Fibroblast of peridontal ligament (primary cell): Measurements from ENCODE around the gene PLEKHA8.
"Not testable (repeated sequence)": the region's sequence is repeated elsewhere in the genome, so short reads cannot be mapped to it uniquely, and the experiment has no call there.

Source experiments
- DNase-seq: peaks from one replicate; pipeline ENCODE4 v3.0.0-alpha.2; 2010; ENCODE audit errors: extremely low read depth

The PLEKHA8 gene

DNA sequence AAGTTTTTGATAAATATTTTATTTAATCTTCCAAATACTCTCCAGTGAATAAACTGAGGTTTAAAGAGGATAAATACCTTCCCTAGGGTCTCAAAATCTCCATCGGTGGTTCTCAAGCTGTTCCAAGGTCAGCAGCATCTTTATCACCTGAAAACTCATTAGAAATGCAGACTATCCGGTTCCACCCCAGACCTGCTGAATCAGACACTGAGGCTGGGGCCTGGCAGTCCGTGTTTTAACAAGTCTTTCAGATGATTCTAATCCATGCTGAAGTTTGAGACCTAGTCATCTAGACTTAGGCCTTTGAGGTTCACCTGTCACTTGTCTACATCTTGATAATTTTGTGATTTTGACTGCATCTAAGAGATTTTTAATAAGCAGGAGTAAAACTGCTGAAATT, 37.5 kb downstream of the PLEKHA8 start:
- DNase-seq: no peak

DNA sequence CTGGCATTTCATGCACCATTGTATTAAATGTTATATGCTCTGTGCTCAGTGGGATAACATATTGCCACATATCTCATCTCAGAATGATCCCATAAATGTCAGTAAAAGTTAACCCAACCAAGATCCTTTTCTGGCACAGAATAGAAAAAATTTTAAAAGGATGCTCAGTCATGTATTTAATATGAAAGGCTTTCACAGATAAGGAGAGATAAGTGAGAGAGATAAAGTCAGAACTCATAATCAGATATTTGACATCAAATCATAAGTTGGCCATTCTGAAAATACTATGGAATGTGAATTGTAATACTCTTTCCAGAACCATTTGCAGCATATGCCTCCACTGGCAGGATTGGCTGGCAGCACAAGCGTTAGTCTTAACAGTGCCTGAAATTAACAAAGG, 38.5 kb downstream of the PLEKHA8 start:
- no peak for DNase-seq

DNA sequence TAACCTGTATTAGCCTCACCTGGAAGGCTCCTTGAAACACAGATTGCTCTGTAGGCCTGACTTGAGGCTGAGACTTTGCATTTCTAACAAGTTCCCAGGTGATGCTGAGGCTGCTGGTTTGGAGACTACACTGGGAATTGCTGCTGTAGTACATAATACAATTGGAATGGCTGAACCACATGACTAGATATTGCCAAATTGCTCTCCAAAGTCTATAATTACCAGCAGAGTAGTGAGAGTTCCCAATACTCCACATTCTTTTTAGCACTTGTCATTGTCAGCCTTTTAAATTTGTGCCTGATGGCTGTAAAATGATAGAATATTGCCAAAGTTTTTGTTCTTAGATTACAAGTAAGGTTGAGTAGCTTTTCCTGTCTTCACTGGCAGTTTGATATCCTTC, 39.9 kb downstream of the PLEKHA8 start:
- DNase-seq: peak; percentile 94

DNA sequence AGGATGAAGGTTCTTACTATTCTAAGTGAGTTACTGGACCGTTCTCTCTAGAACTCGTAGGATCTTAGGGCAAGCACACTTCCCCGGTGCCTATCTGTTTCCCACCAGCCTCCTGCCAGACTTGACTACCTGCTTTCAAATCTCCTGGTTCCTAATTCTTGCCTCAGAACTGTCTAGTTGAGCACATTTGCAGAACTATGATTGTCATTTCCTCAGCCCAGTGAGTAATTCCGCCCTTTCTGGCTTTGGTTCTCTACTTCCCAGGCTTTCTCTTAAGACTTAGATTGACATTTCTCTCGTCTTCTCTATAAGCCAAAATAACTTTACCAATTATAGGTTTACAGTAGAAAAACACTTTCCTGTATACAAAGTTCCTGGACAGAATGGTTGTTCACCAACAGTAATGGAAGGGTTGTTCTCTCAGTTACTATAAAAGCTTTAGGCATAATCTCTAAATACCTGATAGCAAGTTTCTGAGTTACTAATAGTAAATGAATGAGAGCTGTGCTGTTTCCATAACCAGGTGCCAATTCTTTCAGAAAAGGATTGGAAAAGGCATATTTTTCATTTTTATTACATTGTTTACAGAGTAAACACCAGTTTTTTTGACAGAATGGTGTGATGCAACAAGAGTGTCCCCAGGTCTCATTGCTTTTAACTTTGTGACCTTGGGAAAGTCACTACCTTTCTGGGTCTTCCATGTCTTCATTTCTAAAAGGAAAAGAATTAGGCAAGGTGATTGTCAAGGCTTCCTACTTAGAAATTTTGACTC, 41.1 kb downstream of the PLEKHA8 start:
- no peak for DNase-seq

DNA sequence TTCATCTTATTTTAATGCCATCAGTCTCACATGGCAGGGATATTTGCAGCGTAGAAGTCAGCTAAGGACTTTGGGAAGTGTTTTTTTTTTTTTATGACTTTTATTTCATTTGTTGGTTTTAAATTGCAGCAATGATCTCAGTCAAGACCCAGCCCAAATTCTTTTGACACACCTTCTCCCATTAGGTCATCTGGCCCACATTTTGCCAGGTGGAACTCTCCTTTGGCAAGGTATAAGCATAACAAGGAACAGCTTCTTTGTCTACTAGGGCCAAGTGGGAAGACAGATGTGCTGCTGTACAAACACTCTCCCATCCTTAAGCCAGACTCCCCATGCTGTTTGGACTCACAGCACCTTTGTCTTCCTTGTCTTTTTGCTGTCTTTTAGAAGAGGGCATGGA, 41.8 kb downstream of the PLEKHA8 start:
- no peak for DNase-seq

DNA sequence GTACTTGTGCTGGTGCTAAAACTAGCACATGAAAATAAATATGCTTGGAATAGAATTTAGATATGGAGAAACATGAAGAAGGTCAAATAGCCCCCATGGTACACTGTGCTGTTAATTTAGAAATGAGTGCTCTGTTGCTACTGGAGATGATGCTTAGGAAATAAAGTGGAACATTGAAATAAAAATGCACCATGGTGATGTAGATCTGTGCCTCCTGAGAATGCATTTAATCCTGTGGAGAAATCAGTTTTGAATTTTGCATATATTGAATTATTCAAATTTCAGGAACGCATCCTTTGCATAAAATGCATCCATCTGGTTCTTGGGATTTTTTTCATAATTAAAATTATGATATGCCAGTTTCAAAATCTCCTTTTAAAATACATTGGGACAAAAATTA, 44.5 kb downstream of the PLEKHA8 start:
- no peak for DNase-seq

DNA sequence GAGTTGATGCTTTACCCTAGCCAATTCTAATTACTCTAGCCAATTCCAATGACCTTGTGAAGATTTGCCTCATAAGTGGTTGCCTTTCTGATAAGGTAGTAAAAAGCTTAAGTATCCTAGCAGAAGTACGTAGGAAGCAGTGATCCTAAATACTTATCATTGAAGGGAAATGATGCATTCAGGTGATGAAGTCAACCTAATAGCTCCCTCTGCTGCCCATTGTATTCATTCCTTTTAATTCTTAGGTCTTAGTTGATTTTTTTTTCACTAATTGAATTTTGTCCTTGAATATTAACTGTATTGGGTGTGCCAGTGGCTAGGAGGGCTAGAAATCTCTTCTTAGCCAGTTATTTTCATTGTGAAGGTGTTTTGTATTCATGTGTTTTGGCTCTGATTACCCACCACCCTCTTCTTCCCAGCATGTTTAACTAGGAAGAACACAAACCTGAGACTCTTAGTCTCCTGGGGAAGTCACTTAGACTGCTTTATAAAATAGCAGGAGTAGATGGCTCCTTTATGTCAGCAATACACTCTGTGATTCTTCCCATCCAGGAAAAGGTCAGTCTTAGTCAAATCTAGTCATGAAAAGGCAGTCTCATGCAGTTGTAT, 46.3 kb downstream of the PLEKHA8 start:
- peak; percentile 59 for DNase-seq

DNA sequence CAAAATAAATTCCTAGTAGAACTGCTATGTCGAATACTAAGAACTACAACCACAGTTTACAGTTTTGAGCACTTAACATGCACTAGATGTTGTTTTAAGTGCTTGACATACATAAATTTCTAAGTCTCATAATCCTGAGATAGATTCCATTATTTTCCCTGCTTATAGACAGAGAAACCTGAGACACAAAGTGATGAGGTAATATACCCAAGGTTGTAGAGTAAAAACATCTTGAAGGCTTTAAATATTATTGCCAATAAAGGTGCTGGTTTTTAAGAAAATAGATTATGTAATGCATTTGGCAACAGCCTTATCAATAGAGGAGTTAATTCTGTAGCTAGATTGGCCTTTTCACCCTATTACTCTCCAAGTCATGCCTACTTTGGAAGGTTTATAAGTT, 48.2 kb downstream of the PLEKHA8 start:
- no peak for DNase-seq

DNA sequence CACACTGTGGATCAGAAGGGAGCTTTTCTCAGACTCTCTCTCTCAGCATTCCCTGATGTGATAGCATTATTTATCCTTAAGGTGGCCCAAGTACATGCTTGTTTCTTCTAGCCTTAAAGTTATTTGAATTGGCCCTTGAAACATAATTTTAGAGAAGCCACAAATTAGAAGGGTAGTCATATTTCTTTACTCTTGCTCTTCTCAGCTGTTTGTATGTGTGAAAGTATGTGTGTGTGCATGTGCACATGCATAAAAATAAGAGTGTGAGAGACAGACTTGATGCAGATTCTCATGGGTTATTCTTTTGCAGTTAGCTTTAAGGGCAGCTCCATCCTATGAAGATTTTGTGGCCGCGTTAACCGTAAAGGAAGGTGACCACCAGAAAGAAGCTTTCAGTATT, 50.1 kb downstream of the PLEKHA8 start:
- DNase-seq: no peak

DNA sequence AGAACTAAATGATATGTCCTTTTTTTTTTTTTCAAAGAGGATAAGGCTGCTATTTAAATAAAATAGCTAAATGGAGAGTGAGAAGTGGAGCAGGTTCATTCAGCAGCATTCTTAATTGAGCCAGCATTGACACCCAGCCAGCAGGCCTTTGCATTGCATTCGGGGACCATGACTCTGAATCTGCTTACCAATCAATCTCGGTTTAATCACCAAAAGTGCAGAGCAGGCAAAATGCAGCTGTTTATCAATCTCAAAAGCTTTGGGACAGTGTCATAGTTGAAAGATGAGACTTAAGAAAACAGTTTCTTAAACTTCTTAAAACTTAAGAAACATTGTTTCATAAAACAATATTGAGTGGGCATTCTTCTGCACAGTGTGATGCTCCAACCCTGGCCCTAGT, 51.7 kb downstream of the PLEKHA8 start:
- DNase-seq: no peak

DNA sequence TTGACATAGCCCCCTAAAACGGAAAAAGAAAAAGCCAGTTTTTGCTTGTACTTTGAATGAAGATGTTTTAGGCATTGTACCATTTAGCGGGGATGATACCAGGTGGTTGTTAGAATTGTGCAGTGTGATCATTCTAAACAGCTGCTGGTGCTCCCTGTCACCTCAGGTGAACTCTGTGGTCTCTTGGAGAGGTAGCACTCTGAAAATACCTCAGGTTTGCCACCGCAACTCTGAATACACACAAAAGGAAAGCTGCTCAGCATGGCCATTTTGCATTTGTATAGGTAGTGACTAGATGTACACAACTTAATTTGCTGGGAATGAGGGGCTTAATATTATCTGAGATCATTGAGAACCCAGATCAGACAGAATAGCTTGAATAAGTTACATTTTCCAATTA, 52.6 kb downstream of the PLEKHA8 start:
- no peak for DNase-seq

DNA sequence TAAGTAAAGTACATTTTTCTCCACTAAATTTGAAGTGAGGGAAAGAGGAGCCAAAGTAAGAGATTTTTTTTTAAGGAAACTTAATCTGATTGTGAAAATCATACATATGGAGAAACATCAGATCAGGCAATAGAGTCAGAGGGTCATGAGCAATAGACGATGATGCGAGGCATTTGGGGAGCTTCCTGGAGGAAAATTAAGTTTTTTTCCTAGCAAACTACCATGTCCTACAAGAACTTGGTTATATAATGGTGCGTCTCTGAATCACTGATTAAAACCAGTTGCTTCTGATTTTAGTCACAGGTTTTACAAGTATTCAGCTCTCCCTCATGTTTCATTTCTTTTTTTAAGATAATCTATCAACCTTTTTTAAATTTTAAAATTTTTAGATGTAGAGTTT, 54.5 kb downstream of the PLEKHA8 start:
- DNase-seq: peak; percentile 72

DNA sequence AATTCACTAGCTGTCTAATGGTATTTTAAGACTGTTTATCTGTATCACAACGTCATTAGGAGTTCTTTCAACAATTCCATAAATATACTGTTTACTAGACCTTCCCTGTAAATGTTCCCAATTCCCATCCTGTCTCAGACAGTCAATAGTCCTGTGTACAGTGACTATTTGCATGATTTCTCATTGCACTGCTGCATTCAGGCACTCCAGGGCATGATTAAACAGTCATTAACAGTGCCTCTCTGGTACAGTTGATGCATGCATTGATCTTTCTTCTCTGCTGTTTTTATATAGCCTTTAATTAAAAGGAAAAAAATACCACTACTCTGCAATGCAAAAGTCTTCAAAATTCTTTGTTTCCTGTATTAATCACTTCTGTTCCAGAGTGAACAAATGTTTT, 55.1 kb downstream of the PLEKHA8 start:
- DNase-seq: no peak

DNA sequence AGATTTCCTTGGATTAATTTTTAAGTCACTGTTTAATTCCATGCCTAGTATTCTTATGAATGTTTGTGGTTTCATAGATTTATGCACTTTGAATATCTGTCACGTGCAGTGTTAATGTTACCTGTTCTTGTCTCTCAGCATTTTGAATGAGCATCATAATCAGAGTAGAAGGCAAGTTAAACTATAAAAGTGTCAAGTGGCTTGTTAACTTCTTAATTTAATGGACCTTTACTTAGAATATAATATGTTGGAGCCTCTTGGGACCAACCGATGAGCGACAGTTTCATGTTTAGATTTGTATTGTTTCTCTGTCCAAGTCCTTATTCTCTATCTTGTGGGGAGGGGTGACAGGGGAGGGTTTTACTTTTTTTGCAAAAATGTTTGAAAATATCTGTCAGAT, 56.0 kb downstream of the PLEKHA8 start:
- no peak for DNase-seq

DNA sequence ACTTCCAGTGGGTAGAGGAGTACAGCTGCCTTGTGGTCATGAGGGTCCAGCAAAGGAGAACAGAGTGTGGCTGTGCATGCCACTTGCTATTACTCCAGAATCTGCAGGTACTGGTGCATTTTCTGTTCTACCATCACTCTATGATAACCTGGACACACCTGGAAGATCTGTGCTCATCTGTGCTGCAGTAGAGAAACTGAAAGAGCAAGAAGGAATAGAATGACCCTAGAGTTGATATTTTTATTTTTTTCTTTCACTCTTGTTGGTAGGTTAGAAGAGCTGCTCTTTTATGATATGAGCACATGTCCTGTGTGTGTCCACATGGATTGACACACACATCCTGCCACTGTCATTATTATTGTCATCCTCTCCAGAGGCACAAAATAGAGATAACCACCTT, 58.3 kb downstream of the PLEKHA8 start:
- DNase-seq: no peak

DNA sequence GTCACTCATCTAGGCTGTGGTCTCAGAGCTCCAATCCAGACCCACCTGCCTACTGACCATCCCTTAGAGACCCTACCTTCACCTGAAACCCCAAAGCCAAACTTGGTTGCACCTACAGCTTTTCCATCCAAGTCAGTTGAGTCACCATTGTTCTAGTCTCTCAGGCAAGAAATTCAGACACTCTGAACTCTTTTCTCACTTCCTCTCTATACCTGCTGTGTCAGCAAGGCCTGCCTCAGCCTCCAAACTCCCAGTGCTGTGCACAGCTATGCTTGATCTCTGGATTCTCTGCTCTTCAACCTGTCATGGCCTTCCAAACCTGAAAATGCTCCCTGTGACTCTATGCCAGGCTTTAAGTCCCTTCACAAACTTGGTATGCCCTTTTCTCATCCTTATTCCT, 59.2 kb downstream of the PLEKHA8 start:
- DNase-seq: no peak

DNA sequence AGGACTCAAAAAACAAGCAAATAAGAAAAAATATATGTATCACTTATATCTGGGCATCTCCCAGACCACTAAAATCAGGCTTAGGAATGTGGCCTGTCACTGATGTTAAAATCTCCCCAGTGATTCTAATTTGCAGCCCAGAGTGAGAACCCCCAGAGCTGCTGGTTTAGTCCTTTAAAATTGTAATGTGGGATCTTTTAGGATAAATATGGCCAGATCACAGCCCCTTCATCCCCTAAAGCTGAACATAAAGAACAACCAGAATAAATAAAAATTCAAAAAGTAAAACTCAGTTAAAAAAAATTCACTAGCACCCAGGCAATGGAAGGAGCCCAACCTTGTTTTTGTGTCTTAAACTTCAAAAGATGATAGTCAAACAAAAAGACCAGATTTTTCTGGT, 60.1 kb downstream of the PLEKHA8 start:
- no peak for DNase-seq

DNA sequence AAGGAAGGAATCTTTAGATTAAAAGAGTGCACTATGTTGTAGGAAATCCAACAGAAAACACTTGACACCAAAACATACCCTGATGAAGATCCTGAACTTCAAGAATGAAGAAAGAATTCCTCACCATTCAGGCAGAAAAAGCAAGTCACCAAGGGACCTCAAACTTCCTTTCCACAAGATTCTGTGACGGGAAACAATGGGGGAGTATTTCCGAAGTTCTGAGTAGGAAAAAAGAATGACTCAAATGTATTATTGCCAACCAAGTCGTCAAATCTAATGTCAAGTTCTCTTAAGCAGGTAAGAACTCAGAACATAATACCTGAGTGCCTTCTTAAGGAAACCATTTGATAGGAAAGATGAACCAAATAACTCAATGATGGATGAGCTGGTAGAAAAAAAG, 61.9 kb downstream of the PLEKHA8 start:
- no peak for DNase-seq

DNA sequence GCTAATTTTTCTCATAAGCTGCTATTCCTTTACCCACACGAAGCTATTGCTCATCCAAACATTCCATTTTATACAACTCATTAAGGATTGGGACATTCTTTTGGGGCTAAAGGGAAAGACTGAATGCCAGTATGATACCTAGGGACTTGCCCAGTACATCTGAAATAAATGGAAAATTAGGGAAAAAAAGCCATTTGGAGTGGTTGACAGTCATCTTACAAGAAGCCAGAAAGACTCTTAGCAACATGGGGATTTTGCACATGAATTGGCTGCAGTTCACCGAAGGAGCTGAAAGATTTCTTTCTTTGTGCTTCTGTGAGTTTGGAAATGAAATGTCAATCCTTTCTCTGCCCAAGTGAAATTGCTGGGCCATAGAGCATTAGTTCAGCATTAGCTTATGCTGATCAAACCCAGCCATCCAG, 63.3 kb downstream of the PLEKHA8 start:
- DNase-seq: peak; percentile 94

DNA sequence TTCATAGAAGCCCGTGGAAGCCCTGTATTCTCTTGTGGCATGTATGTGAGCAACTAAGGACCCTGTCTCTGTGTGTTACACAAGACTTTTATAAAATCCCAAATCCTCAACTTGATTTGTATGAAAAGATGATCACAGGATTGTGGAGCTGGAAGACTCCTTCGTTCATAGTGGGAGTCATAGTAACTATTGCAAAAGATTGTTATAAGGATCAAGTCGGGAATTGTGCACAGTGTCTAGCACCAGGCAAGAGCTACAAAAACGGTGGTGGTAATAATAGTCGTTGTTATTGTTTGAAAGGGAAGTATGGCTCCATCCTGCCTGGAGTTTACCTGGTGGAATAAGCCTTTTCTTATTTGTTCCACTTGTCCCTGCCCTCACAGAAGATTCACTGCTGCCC, 63.8 kb downstream of the PLEKHA8 start:
- DNase-seq: no peak

DNA sequence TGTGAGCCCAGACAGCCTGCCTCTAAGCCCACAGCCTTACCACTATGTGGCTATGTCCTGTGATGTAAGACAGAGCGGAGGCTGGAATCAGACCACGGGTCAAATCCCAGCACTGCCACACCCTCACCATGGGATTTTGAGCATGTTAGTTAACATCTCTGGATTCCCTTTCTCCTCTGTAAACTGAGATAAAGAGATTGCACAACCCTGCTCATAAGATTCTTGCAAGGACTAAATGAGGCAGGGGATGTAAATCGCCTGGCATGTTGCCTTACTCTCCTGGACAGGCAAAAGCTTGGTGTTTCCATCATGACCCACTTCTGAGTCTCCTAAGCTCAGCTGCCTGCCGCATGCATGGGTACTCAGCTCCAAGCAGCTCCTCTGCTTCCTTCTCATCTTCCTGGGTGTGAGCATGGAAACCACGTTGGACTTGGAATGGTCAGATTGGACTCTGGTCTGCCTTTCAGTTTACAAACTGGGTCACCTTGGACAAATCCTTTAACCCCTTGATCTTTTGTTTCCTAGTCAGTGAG, 65.3 kb downstream of the PLEKHA8 start:
- DNase-seq: peak; percentile 29

DNA sequence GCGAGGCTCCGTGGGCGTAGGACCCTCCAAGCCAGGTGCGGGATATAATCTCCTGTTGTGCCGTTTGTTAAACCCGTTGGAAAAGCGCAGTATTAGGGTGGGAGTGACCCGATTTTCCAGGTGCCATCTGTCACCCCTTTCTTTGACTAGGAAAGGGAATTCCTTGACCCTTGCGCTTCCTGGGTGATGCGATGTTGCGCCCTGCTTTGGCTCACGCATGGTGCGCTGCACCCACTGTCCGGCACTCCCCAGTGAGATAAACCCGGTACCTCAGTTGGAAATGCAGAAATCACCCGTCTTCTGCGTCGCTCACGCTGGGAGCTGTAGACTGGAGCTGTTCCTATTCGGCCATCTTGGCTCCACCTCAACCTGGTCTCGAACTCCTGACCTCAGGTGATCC, 70.4 kb downstream of the PLEKHA8 start:
- DNase-seq: not testable (repeated sequence)

DNA sequence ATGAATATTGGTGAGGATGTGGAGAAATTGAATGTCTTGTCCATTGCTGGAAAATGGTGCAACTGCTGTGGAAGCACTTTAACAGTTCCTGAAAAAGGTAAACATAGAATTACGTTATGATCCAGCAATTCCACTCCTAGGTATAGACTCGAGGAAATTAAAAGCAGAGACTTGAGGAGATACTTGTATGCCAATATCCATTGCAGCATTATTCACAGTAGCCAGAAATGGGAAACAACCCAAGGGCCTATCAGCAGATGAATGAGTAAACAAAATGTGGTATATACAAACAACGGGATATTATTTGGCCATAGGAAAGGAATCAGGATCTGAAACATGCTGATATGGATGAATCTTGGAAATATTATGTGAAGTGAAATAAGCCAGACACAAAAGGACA, 74.1 kb downstream of the PLEKHA8 start:
- DNase-seq: no peak

DNA sequence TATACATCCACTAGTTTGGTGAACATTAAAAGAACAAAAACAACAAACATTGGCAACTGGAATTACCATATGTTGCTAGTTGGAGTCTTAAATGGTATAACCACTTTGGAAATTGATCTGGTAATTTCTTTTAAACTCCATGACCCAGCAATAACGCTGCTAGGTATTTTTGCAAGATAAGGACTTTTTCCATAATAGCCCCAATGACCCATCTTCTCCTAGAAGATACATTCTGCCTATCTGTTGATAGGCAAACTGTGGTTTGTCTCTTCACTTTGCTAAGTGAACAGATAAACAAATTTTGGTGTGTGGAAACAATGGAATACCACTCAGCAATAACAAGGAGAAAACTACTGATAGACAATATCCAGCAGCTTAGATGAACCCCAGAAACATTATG, 75.9 kb downstream of the PLEKHA8 start:
- DNase-seq: no peak
